Activated CD4-positive, alpha-beta T cell treated with anti-CD3 and anti-CD28 coated beads, Interleukin-2, Interleukin-6, amounts not matched to agents 100 ng/mL and 50 ng/mL, durations not matched to agents 16 hours and 8 hours (primary cell): ENCODE measurements around the gene SUPT7L.

ENCODE experiments used
- DNase-seq: peaks from one replicate; pipeline ENCODE4 v3.0.0-alpha.2; 2020

SUPT7L gene

DNA sequence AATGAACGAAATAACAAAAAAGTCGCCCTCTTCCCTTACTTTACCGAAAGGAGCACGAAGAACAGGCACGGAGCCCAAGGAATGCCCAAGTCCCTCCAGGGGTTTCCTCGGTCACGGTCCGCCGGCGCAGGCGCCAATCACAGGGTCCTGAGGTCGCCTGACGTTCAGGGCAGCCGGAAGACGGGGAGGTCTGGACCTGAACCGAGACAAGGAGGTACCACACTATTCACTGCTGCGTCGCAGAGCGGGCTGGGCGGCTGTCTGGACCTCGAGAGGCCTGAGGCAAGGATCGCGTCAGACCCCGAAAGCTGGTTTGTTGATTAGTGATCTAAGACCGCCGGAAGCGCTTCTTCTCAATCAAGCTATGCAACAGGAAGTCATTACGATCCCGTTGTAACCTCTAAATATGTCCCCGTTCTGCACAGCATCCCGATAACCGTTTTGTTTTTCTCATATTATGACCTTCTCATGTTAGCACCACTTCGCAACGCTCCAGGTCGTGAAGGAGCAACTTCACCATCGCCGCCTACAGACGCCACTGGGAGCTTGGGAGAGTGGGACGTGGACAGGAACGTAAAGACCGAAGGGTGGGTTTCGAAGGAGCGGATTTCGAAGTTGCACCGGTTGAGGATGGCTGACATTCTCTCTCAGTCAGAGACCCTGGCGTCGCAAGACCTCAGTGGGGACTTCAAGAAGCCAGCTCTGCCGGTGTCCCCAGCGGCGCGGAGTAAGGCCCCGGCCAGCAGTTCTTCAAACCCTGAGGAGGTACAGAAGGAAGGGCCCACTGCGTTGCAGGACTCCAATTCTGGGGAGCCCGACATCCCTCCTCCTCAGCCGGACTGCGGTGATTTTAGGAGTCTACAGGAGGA lies at the start of gene SUPT7L, which contains the start of gene SLC4A1AP:
Gene SUPT7L (minus strand): TSS at position 330 of the 869 bp plus-strand sequence. CDS start 1,422 bp downstream, outside the sequence.
Gene SLC4A1AP (plus strand): TSS at position 605 of the 869 bp plus-strand sequence. CDS start 26 bp downstream, at position 631.
- DNase-seq = peak; percentile 78

- no peak for DNase-seq
Measured at GRCh38 chr2:27713201-27713600, 49.8 kb upstream of the SUPT7L start.

GRCh38 chr2:27712522-27712921 lies 49.1 kb upstream of the SUPT7L start:
- no peak for DNase-seq

DNA sequence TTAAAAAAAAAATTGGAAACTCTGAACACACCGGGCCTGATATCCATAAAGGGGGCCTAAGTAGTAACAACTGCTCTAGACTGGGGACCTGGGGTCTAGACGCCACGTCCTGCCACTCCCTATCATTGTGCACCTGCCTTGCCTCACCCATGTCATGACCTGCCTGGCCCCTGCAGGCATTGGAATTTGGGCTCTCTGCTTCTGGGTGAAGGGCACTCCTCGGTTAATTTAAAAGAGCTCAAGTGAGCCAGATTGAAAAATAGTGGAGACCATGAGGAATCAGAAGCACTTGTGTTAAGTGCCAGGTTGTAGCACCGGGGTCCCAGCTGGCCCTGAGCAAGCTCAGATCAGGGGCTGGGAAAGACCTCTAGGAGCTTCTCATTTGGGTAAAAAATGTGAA lies 48.4 kb upstream of the SUPT7L start:
- DNase-seq = no peak

DNA sequence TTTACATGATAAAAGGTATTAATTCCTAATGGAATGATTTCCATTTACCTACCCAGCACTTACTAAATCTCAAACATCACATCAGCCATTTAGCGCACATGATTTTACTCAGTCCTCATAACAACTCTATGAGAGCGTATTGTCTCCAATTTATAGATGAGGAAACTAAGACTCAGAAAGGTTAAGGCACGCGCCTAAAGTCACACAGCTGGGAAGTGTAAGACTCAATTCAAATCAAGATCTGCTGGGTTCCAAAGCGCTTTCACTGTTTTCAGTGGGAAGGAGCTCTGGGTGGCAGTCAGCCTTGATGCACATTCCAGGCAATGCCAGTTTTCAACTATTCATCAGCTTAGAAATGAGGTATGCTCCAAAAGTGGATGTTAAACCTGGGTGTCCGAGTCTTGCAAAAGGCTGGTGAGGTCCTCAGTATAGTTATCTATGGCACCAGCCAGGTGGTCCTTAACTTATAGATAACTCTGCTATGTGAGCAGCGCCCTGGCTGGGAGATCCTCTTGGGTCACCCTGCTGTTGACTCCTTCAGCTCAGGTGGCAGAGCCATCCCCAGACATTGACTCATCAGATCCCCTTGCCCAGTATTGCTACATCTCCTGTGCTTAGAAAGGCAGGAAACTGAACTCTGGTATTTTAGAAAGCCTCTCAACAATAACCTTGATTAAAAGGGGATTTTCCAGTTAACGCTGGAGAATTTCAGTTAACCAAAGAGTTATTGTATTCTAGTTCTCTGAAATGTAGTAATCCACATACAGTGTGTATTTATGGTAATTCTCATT lies 47.4 kb upstream of the SUPT7L start:
- DNase-seq = peak; percentile 29

DNA sequence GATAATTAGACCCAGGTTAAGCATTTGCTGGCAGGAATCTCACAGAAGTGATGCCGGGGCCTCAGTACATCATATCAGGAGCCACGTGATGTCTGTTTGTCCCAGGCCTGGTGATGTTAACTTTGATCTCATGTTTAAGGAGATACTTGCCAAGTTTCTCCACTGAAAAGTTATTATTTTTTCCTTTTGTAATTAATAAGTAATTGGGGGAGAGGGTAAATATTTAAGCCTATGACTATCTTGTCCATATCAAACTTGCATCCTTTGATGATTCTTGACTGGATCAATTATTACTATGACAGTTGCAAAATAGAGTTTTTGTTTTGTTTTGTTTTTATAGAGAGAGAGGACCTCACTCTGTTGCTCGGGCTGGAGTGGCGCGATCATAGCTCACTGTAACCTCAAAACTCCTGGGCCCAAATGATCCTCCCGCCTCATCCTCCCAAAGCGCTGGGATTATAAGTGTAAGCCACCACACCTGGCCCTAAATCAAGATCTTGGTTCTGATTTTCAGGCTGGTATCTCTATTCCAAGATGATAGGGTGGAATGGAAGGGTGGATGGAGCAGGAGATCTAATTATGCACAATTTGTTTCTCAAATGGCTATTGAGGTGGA lies 46.7 kb upstream of the SUPT7L start:
- DNase-seq = no peak

DNA sequence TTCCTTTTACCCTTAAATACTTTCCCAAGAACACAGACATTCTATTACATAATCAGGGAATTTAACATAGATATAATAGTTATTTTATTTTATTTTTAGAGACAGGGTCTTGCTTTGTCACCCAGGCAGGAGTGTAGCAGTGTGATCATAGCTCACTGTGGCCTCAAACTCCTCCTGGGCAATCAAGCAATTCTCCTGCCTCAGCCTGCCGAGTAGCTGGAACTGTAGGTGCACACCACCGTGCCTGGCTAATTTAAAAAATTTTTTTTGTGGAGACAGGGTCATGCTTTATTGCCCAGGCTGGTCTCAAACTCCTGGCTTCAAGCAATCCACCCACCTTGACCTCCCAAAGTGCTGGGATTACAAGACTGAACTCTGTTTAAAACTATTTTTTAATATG lies 45.9 kb upstream of the SUPT7L start:
- no peak for DNase-seq

DNA sequence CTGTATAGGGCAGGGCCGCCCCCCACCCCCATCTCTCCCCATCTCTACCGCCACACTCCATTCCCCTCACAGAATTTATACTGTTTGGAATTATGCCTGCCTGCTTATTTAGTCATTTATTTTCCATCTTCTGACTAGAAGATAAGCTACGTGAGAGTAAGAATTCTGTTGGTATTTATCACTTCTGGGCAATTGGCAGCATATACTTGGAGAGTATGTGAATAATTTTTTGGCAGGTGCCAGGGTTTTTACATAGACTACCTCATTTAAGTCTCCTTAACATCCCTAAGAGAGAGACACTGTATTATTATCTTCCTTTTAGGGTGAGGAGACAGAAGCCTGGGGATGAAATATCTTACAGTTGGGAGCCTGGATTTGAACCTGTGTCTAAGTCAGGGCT lies 45.3 kb upstream of the SUPT7L start:
- no peak for DNase-seq

DNA sequence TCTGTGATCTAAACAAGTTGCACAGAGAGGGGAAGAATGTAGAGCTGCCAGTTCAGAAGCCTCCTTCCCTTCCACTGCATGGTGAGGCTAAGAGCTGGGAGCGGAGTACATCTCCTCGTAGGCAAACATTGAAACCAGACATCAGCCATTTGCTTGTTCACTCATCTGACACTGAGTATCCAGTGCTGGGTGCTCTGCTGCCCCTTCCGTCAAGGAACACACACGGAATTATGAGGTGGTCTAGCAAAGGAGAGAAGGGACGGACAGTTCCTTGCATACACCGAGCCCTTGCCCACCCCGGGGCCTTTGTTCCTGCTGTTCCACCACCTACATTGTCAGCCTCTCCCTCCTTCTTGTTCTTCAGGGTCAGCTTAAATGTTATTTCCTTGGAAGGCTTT lies 44.8 kb upstream of the SUPT7L start:
- DNase-seq = no peak

- no peak for DNase-seq
Measured at GRCh38 chr2:27707462-27708256, 44.2 kb upstream of the SUPT7L start.

GRCh38 chr2:27705851-27706622 lies 42.6 kb upstream of the SUPT7L start:
- DNase-seq = peak; percentile 37

GRCh38 chr2:27704342-27704876 lies 41.0 kb upstream of the SUPT7L start:
- DNase-seq = no peak

DNA sequence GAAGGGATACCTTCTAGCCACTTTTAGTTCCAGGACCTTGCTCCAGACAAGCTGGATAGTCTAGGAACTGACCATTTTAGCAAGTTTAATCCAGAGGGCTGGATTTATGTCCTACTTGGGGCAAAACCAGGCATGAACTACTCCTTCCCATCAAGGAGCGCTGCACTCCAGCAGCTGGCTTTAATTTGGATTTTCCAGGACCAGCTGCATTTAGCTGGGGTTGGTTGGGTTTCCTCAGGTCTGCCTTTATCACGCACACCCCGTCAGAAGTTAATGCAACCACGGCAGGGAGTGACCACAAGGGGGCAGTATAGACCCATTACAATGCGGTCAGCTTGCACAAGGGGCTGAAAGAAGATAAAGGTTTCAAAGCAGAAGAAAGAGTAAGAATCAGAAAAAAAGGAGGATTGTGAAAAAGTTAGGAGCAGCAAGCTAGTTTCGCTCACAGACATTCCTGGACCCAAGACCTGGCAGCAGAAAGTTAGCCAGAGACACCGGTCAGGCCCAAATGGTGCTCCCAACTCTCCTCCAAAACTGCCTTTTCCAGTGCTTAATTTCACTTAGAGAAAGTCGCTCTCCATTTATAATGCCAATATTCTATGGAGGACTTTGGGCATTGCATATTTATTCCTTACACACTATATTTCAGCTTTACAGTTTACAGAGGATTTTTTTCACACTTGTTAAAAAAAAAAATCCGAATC lies 40.4 kb upstream of the SUPT7L start:
- peak; percentile 92 for DNase-seq

- no peak for DNase-seq
Measured at GRCh38 chr2:27702302-27702701, 38.9 kb upstream of the SUPT7L start.

DNA sequence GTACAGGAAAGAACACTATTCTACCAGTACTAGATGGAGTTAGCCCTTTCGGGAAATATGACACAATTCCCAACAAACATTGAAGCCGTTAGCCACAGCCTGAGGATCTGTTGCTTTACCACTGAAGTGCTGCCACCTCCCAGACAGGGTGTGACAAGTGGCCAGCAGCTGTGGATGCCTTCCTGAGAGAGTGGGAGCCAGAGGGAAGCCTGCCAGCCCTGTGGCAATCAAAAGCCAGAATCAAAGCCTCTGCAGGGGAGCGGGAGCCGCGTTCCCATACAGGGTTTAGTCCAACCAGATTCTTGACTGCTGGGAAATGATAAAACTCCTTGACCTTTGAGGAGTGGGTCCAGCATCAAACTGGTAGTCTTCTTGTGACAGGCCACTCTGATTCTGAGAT lies 38.3 kb upstream of the SUPT7L start:
- no peak for DNase-seq

- no peak for DNase-seq
Measured at GRCh38 chr2:27697660-27698059, 34.2 kb upstream of the SUPT7L start.

DNA sequence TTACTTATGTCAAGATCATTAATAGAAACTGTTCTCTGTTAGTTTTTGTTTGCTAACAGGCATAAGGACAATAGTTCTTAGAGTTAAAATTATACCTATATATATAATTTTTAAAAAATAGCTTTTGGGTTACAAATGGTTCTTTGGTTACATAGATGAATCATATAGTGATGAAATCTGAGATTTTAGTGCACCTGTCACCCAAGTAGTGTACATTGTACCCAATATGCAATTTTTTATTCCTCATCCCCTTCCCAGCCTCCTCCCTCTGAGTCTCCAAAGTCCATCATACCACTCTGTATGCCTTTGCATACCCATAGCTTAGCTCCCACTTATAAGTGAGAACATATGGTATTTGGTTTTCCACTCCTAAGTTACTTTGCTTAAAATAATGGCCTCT lies 26.6 kb upstream of the SUPT7L start:
- DNase-seq = no peak

GRCh38 chr2:27689424-27689823 lies 26.0 kb upstream of the SUPT7L start:
- no peak for DNase-seq

DNA sequence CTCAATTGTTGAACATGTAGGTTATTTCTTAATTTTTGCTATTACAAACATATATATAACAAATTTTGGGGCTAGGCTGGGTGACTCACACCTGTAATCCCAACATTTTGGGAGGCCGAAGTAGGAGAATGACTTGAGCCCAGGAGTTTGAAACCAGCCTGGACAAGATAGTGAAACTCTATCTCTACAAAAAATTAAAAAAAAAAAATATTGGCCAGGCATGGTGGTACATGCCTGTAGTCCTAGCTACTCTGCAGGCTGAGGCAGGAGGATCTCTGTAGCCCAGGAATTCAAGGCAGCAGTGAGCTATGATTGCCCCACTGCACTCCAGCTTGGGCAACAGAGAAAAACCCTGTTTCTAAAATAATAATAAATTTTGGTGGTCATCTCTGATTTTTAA lies 23.8 kb upstream of the SUPT7L start:
- DNase-seq = no peak

GRCh38 chr2:27685577-27685976 lies 22.2 kb upstream of the SUPT7L start:
- no peak for DNase-seq

GRCh38 chr2:27685006-27685405 lies 21.6 kb upstream of the SUPT7L start:
- DNase-seq = peak; percentile 23
